CD4-positive, CD25-positive, alpha-beta regulatory T cell (primary cell): Measurements from ENCODE around the gene CHD2. TPM values are rescaled to one million over a fixed set of nuclear protein-coding genes. Genes with fewer than 3 reads are reported as not detected.
A peak's percentile ranks its signal among the peaks of the same experiment; 100 is the strongest.
"Not testable (repeated sequence)": the region's sequence is repeated elsewhere in the genome, so short reads cannot be mapped to it uniquely, and the experiment has no call there.

ENCODE experiments used
- ATAC-seq, 2 donors: fragments of 150-1000 bp; cut with Tn5 transposase; one replicate each; pipeline ENCODE4 v1.10.0; 2021; ENCODE audit warnings: low read depth in 2 of 2, moderate number of reproducible peaks in 2 of 2, moderate library complexity in 1 of 2
- DNase-seq, 3 donors: peaks; one replicate each; pipeline versions ENCODE4 v3.0.0 to v3.0.0-alpha.2; 2012 to 2022; ENCODE audit warnings: mixed read lengths in 1 of 3
- H3K27ac ChIP-seq: one replicate; pipeline ENCODE4 v1.7.0; 2013; ENCODE audit warnings: mild to moderate bottlenecking, low read length; ENCODE audit not compliant: insufficient read depth, poor library complexity, severe bottlenecking
- H3K27me3 ChIP-seq: one replicate; pipeline ENCODE4 v1.7.0; 2013; ENCODE audit warnings: low read length; ENCODE audit not compliant: control insufficient read depth, insufficient read depth
- H3K36me3 ChIP-seq: one replicate; pipeline ENCODE4 v1.7.0; 2013; ENCODE audit warnings: mild to moderate bottlenecking, low read length, moderate library complexity; ENCODE audit not compliant: control insufficient read depth, insufficient read depth
- H3K4me1 ChIP-seq: 2 replicates; pipeline ENCODE4 v1.7.0; 2013; ENCODE audit warnings: mild to moderate bottlenecking, low read length; ENCODE audit not compliant: insufficient read depth, control insufficient read depth, poor library complexity, severe bottlenecking
- H3K4me3 ChIP-seq: one replicate; pipeline ENCODE4 v1.7.0; 2013; ENCODE audit warnings: low read depth, mild to moderate bottlenecking, low read length, moderate library complexity
- H3K9me3 ChIP-seq, 2 experiments: 1 replicate in 1 of 2; 2 replicates in 1 of 2; pipeline ENCODE4 v1.7.0; 2013; ENCODE audit warnings: low read length in 2 of 2, mild to moderate bottlenecking in 1 of 2, moderate library complexity in 1 of 2; ENCODE audit not compliant: control insufficient read depth in 2 of 2
- H3K27ac Mint-ChIP-seq, 3 donors: one replicate each; pipeline ENCODE4 v1.8.0; 2020 to 2022; ENCODE audit warnings: mild to moderate bottlenecking in 3 of 3, mixed read lengths in 3 of 3, moderate library complexity in 2 of 3
- H3K27me3 Mint-ChIP-seq: one replicate; pipeline ENCODE4 v1.8.0; 2022; ENCODE audit warnings: mild to moderate bottlenecking, mixed read lengths
- H3K36me3 Mint-ChIP-seq: one replicate; pipeline ENCODE4 v1.8.0; 2020; ENCODE audit warnings: mixed read lengths
- H3K4me1 Mint-ChIP-seq, 4 donors: one replicate each; pipeline ENCODE4 v1.8.0; 2020 to 2022; ENCODE audit warnings: mixed read lengths in 4 of 4, mild to moderate bottlenecking in 1 of 4
- H3K4me3 Mint-ChIP-seq, 4 donors: one replicate each; pipeline ENCODE4 v1.8.0; 2020 to 2022; ENCODE audit warnings: mild to moderate bottlenecking in 4 of 4, mixed read lengths in 4 of 4, moderate library complexity in 3 of 4
- H3K9me3 Mint-ChIP-seq, 7 donors: one replicate each; pipeline ENCODE4 v1.8.0; 2020 to 2022; ENCODE audit warnings: mixed read lengths in 7 of 7, mild to moderate bottlenecking in 3 of 7, moderate library complexity in 2 of 7
- polyA plus RNA-seq, 4 donors: library from polyadenylated mRNA; unstranded; fragments of 300-500 nt; fragmentation: Illumina TruSeq; gene quantifications; one replicate each; pipeline ENCODE4 v1.2.3, GENCODE V29; 2021
- total RNA-seq: library from RNA; stranded (reverse); gene quantifications from one replicate; pipeline ENCODE4 v1.2.3, GENCODE V29; 2022

Gene CHD2
- total and polyA plus RNA-seq, 5 donors from 2014 or later: 44.3 to 579 (median 49.5) TPM

GRCh38 chr15:92918881-92919280 is 18.8 kb downstream of the CHD2 start:
- peak overlapping the region in 2 of 3 donors; percentile 68 to 88 for H3K27ac Mint-ChIP-seq
- H3K4me1 Mint-ChIP-seq: peaks cover 55 to 92% (median 78%) of the 10 kb centered on the region in 4 donors
- ATAC-seq, H3K9me3 Mint-ChIP-seq, H3K4me3 ChIP-seq, H3K4me3 Mint-ChIP-seq, H3K9me3 ChIP-seq, H3K27me3 Mint-ChIP-seq, H3K27me3 ChIP-seq, DNase-seq: not testable (repeated sequence)
- H3K27ac ChIP-seq: peak overlapping the region; percentile 94
- peaks cover 25% of the 10 kb centered on the region for H3K36me3 Mint-ChIP-seq
- peaks cover 89% of the 10 kb centered on the region for H3K4me1 ChIP-seq
- peaks cover 20% of the 10 kb centered on the region for H3K36me3 ChIP-seq

GRCh38 chr15:92920595-92921161 is 20.6 kb downstream of the CHD2 start:
- Histone ChIP-seq H3K4me1 (peaks cover 80% of the 10 kb centered on the region), H3K9me3 (no peaks in the 10 kb centered on the region), H3K36me3 (peaks cover 37% of the 10 kb centered on the region), H3K27me3 (no peaks in the 10 kb centered on the region), H3K27ac (peak overlapping the region; percentile 69), H3K4me3 (peak overlapping the region; percentile 67)
- peak overlapping the region; percentile 30 to 83 (median 77) for H3K4me3 Mint-ChIP-seq
- DNase-seq: no peak
- no peaks in the 10 kb centered on the region for H3K9me3 Mint-ChIP-seq
- peaks cover 49 to 93% (median 78%) of the 10 kb centered on the region in 4 donors for H3K4me1 Mint-ChIP-seq
- peaks cover 41% of the 10 kb centered on the region for H3K36me3 Mint-ChIP-seq
- ATAC-seq: no peak
- peak overlapping the region; percentile 88 to 97 (median 90) for H3K27ac Mint-ChIP-seq
- peaks cover 4% of the 10 kb centered on the region for H3K27me3 Mint-ChIP-seq

DNA sequence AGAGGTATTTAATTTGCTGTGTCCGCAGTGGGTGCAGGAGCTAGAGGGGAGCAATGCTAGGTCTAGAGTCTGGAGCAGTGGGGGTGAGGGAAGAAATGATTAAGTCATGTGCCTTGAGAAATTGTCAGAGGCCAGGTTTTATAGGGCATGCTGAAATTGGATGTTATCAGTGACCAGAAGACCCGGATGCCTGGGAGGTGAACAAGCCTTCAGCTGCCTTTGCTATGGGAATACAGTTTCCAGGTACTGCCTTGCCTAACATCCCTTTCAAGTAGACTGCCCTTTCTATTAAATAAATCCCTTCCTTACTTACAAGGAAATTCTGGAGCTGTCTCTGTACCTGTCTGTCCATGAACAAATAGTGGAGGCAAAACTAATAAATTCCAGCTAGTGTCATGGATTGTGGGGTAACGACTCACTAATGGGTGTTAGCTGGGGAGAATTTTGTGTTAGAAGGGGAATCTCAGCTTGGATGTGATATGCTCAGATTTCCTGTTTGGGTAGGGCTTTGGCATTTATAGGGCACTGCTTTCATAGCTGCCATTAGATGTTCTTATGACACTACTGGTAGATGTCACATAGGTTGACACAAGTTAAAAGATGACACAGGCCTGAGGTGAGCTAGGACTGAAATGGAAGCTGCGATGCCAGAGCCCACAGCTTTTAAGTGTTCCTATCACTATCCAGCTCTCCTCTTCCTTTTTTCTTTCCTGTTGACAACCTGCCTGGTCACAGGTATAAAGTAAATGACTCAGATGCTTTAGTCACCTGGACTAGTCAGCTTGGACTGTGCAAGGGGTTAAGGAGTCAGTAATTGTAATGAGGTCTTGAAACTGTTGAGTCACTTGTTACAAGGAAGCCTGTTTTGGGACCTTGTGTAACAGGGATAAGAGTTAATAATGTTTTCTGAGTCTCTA is 21.3 kb downstream of the CHD2 start:
- Mint-ChIP-seq H3K27me3 (peaks cover 4% of the 10 kb centered on the region), H3K4me3 (peak overlapping the region; percentile 30 to 83 (median 77)), H3K36me3 (peaks cover 44% of the 10 kb centered on the region), H3K4me1 (peaks cover 48 to 91% (median 75%) of the 10 kb centered on the region in 4 donors), H3K27ac (peak overlapping the region; percentile 88 to 97 (median 90)), H3K9me3 (no peaks in the 10 kb centered on the region)
- Histone ChIP-seq H3K4me3 (peak overlapping the region; percentile 67), H3K27me3 (no peaks in the 10 kb centered on the region), H3K4me1 (peaks cover 76% of the 10 kb centered on the region), H3K36me3 (peaks cover 41% of the 10 kb centered on the region), H3K27ac (peak overlapping the region; percentile 69), H3K9me3 (no peaks in the 10 kb centered on the region)
- DNase-seq (no peak), ATAC-seq (peak; percentile 40 to 47)

GRCh38 chr15:92922418-92923002 is 22.4 kb downstream of the CHD2 start:
- Mint-ChIP-seq H3K27me3 (peaks cover 4% of the 10 kb centered on the region), H3K4me3 (peak overlapping the region; percentile 8 to 67 (median 40)), H3K27ac (peak overlapping the region; percentile 88 to 97 (median 90)), H3K9me3 (no peaks in the 10 kb centered on the region), H3K36me3 (peaks cover 52% of the 10 kb centered on the region), H3K4me1 (peaks cover 57 to 91% (median 77%) of the 10 kb centered on the region in 4 donors)
- H3K4me3 ChIP-seq: peak overlapping the region; percentile 67
- H3K27ac ChIP-seq: peak overlapping the region; percentile 69
- H3K9me3 ChIP-seq: no peaks in the 10 kb centered on the region
- peaks cover 49% of the 10 kb centered on the region for H3K36me3 ChIP-seq
- no peak for DNase-seq
- ATAC-seq: peak; percentile 38 to 42
- no peaks in the 10 kb centered on the region for H3K27me3 ChIP-seq
- peaks cover 65% of the 10 kb centered on the region for H3K4me1 ChIP-seq

DNA sequence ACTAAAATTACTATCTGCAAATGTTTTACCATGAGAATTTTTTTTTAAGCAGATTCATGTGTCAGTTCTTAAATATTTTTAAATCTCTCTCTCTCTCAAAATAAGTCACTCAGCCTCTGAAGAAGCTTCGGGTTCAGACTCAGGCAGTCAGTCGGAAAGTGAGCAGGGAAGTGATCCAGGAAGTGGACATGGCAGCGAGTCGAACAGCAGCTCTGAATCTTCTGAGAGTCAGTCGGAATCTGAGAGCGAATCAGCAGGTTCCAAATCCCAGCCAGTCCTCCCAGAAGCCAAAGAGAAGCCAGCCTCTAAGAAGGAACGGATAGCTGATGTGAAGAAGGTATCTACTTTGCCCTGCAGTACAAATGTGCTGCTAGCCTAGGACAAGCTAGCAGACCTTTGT is 24.1 kb downstream of the CHD2 start:
- H3K4me3 ChIP-seq: peak overlapping the region; percentile 35
- no peaks in the 10 kb centered on the region for H3K9me3 Mint-ChIP-seq
- H3K27ac ChIP-seq: no peak overlapping the region
- peaks cover 4% of the 10 kb centered on the region for H3K27me3 Mint-ChIP-seq
- H3K36me3 ChIP-seq: peaks cover 62% of the 10 kb centered on the region
- peak overlapping the region in 2 of 4 donors; percentile 57 to 59 for H3K4me3 Mint-ChIP-seq
- H3K9me3 ChIP-seq: no peaks in the 10 kb centered on the region
- H3K27ac Mint-ChIP-seq: peak overlapping the region; percentile 65 to 96 (median 88)
- DNase-seq (no peak), ATAC-seq (no peak)
- peaks cover 59 to 95% (median 79%) of the 10 kb centered on the region in 4 donors for H3K4me1 Mint-ChIP-seq
- H3K27me3 ChIP-seq: no peaks in the 10 kb centered on the region
- peaks cover 51% of the 10 kb centered on the region for H3K4me1 ChIP-seq
- H3K36me3 Mint-ChIP-seq: peaks cover 63% of the 10 kb centered on the region

DNA sequence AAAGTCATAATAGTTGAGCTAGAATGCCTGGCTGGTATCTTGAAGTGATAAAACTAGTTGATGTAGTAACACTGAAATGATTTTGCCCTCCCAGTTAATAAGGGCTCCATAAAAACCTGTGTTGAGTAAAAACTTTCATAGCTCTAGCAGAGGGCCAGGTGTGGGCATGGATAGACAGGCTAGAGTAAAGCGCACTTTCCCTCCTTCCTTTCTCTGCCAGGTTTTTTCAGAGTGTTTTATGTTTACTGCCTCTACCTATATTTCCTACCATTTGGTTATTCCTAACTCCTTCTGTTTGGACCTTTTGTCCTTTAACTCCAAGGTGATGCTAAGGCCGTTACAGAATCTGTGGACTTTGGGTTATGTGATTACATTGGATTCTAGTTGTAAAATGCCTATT is 25.3 kb downstream of the CHD2 start:
- H3K4me1 ChIP-seq: peaks cover 41% of the 10 kb centered on the region
- no peak overlapping the region for H3K27ac ChIP-seq
- peak overlapping the region in 2 of 4 donors; percentile 19 to 21 for H3K4me3 Mint-ChIP-seq

DNA sequence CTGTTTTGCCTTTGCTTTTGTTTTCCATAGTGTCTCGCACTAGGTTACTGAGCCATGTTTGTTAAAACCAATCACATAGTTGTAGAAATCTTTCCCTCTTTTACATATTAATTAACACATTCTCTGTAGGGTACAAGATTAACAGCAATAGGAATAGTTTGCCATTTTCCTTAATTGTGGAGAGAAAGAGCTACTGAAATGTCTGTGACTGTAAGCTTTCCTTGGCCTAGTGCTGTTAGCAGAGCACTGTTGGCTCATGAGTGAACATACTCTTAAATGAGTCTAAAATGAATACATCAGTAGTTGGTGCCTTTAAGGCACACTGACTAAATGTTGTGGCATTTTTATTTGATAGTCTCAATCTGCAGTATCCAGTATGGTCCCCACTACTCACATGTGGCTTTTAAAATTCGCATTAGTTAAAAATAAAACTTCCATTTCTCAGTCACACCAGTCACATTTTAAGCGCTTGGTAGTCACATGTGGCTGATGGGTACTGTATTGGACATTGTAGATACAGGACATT is 28.2 kb downstream of the CHD2 start:
- ATAC-seq: no peak
- H3K4me3 Mint-ChIP-seq: no peak overlapping the region
- H3K9me3 Mint-ChIP-seq: no peaks in the 10 kb centered on the region
- no peak overlapping the region for H3K27ac ChIP-seq
- H3K4me3 ChIP-seq: no peak overlapping the region
- H3K4me1 Mint-ChIP-seq: peaks cover 29 to 69% (median 53%) of the 10 kb centered on the region in 4 donors
- no peak for DNase-seq
- H3K27me3 Mint-ChIP-seq: peaks cover 4% of the 10 kb centered on the region
- peaks cover 94% of the 10 kb centered on the region for H3K36me3 ChIP-seq
- H3K36me3 Mint-ChIP-seq: peaks cover 66% of the 10 kb centered on the region
- no peaks in the 10 kb centered on the region for H3K9me3 ChIP-seq
- H3K4me1 ChIP-seq: peaks cover 13% of the 10 kb centered on the region
- H3K27ac Mint-ChIP-seq: peak overlapping the region; percentile 53 to 81 (median 75)
- no peaks in the 10 kb centered on the region for H3K27me3 ChIP-seq

More for the DNA sequence above, 25.3 kb downstream of the CHD2 start:
- Histone ChIP-seq H3K4me3 (no peak overlapping the region), H3K27me3 (no peaks in the 10 kb centered on the region), H3K36me3 (peaks cover 71% of the 10 kb centered on the region), H3K9me3 (no peaks in the 10 kb centered on the region)
- ATAC-seq (no peak), DNase-seq (no peak)
- H3K36me3 Mint-ChIP-seq: peaks cover 70% of the 10 kb centered on the region
- peaks cover 4% of the 10 kb centered on the region for H3K27me3 Mint-ChIP-seq
- H3K9me3 Mint-ChIP-seq: no peaks in the 10 kb centered on the region
- peaks cover 51 to 90% (median 76%) of the 10 kb centered on the region in 4 donors for H3K4me1 Mint-ChIP-seq
- peak overlapping the region; percentile 27 to 52 (median 39) for H3K27ac Mint-ChIP-seq
